ENCODE measurements around the gene HBZ. TPM values are rescaled to one million over a fixed set of nuclear protein-coding genes. Genes with fewer than 3 reads are reported as not detected.

HBZ gene
- total and polyA plus RNA-seq, 2 of the 8 experiments (the other 6 are each of a cell fraction or from before 2014, with no cell fraction given), result 0.12 TPM; not detected in 1

DNA sequence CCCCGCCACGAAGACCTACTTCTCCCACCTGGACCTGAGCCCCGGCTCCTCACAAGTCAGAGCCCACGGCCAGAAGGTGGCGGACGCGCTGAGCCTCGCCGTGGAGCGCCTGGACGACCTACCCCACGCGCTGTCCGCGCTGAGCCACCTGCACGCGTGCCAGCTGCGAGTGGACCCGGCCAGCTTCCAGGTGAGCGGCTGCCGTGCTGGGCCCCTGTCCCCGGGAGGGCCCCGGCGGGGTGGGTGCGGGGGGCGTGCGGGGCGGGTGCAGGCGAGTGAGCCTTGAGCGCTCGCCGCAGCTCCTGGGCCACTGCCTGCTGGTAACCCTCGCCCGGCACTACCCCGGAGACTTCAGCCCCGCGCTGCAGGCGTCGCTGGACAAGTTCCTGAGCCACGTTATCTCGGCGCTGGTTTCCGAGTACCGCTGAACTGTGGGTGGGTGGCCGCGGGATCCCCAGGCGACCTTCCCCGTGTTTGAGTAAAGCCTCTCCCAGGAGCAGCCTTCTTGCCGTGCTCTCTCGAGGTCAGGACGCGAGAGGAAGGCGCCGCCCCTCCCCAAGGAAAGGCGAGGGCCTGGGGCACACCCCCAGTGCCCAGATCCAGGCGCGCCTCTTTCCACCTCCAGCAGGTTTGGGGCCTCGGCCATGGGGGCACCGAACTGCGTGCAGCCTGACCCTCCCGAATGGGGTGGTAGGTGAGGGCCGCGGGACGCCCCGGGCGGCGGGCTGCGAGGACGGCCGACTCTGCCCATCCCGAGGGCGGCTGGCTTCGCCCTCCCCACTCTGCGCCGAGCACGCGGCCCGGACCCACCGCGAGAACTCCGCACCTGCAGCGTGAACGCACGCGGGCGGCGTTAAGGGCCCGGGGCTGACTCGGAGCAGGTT, 28.5 kb downstream of the HBZ start (continued):
- TF ChIP-seq, protein P1, sequence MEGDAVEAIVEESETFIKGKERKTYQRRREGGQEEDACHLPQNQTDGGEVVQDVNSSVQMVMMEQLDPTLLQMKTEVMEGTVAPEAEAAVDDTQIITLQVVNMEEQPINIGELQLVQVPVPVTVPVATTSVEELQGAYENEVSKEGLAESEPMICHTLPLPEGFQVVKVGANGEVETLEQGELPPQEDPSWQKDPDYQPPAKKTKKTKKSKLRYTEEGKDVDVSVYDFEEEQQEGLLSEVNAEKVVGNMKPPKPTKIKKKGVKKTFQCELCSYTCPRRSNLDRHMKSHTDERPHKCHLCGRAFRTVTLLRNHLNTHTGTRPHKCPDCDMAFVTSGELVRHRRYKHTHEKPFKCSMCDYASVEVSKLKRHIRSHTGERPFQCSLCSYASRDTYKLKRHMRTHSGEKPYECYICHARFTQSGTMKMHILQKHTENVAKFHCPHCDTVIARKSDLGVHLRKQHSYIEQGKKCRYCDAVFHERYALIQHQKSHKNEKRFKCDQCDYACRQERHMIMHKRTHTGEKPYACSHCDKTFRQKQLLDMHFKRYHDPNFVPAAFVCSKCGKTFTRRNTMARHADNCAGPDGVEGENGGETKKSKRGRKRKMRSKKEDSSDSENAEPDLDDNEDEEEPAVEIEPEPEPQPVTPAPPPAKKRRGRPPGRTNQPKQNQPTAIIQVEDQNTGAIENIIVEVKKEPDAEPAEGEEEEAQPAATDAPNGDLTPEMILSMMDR (IDR thresholded peaks at IDR 0.05; ENCODE audit: control extremely low read depth in 1 of 3, insufficient read depth in 1 of 3, low read depth in 1 of 3, low read length in 3 of 3), result no peak
- TF ChIP-seq, protein P2, sequence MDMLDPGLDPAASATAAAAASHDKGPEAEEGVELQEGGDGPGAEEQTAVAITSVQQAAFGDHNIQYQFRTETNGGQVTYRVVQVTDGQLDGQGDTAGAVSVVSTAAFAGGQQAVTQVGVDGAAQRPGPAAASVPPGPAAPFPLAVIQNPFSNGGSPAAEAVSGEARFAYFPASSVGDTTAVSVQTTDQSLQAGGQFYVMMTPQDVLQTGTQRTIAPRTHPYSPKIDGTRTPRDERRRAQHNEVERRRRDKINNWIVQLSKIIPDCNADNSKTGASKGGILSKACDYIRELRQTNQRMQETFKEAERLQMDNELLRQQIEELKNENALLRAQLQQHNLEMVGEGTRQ (IDR thresholded peaks at IDR 0.05; ENCODE audit: low read length), result no peak; the same call in 1 of the 2 replicates
- TF ChIP-seq ASH2L (IDR thresholded peaks at IDR 0.05; ENCODE audit: low read length) (no peak), SIN3A (conservative IDR thresholded peaks at IDR 0.05 in 1 of 2, IDR thresholded peaks at IDR 0.05 in 1 of 2; ENCODE audit: low read depth in 1 of 2, low read length in 2 of 2) (no peak), EGR1 (IDR thresholded peaks at IDR 0.05; ENCODE audit: borderline replicate concordance, low read depth, low read length) (no peak), BACH1 (IDR thresholded peaks at IDR 0.05; ENCODE audit: low read length) (peak; percentile 33; the same call in 1 of the 2 replicates), EZH2 (IDR thresholded peaks at IDR 0.05; ENCODE audit: low read depth, low read length, severe bottlenecking) (peak; percentile 45), KDM1A (IDR thresholded peaks at IDR 0.05; ENCODE audit: borderline replicate concordance, low read length) (0 out of 2 replicates have a peak, but pooled peaks have one; percentile 27), ZNF274 (IDR thresholded peaks at IDR 0.05; ENCODE audit: borderline replicate concordance, extremely low read depth, low read length) (no peak), SIX5 (IDR thresholded peaks at IDR 0.05; ENCODE audit: low read depth, low read length) (no peak), GABPA (IDR thresholded peaks at IDR 0.05; ENCODE audit: borderline replicate concordance, insufficient read depth, low read length) (peak; percentile 71; the same call in 1 of the 2 replicates), POLR2A (IDR thresholded peaks at IDR 0.05; ENCODE audit: control extremely low read depth in 1 of 2, low read depth in 2 of 2, low read length in 2 of 2) (peak in 1 of 2 experiments; percentile 22; a peak in 1 of 3 replicates), CHD2 (IDR thresholded peaks at IDR 0.05; ENCODE audit: low read length) (peak; percentile 95), RAD21 (IDR thresholded peaks at IDR 0.05 in 1 of 2, conservative IDR thresholded peaks at IDR 0.05 in 1 of 2; ENCODE audit: low read depth in 2 of 2, low read length in 2 of 2) (peak; percentile 81 to 82; a peak in 2 of 4 replicates), TBP (IDR thresholded peaks at IDR 0.05; ENCODE audit: low read depth, low read length) (no peak), YY1 (IDR thresholded peaks at IDR 0.05; ENCODE audit: low read depth, low read length) (peak; percentile 64; the same call in 1 of the 2 replicates), CREB1 (IDR thresholded peaks at IDR 0.05) (peak; percentile 40), RBBP5 (IDR thresholded peaks at IDR 0.05; ENCODE audit: borderline replicate concordance, low read depth, low read length) (no peak; the same call in 1 of the 2 replicates)
- TF ChIP-seq, protein P3, sequence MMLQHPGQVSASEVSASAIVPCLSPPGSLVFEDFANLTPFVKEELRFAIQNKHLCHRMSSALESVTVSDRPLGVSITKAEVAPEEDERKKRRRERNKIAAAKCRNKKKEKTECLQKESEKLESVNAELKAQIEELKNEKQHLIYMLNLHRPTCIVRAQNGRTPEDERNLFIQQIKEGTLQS (IDR thresholded peaks at IDR 0.05; ENCODE audit: insufficient read depth, low read depth, low read length), result no peak
